HG02852 (cell line): ENCODE measurements around the gene TESK1.

ENCODE experiments used
- ATAC-seq: cut with Tn5 transposase; IDR thresholded peaks from one replicate; pipeline ENCODE4 v1.9.1; 2021; ENCODE audit warnings: mild to moderate bottlenecking, moderate library complexity; ENCODE audit not compliant: unreplicated experiment

Gene TESK1

GRCh38 chr9:35646153-35646532, 41.1 kb downstream of the TESK1 start:
- no peak for ATAC-seq

DNA sequence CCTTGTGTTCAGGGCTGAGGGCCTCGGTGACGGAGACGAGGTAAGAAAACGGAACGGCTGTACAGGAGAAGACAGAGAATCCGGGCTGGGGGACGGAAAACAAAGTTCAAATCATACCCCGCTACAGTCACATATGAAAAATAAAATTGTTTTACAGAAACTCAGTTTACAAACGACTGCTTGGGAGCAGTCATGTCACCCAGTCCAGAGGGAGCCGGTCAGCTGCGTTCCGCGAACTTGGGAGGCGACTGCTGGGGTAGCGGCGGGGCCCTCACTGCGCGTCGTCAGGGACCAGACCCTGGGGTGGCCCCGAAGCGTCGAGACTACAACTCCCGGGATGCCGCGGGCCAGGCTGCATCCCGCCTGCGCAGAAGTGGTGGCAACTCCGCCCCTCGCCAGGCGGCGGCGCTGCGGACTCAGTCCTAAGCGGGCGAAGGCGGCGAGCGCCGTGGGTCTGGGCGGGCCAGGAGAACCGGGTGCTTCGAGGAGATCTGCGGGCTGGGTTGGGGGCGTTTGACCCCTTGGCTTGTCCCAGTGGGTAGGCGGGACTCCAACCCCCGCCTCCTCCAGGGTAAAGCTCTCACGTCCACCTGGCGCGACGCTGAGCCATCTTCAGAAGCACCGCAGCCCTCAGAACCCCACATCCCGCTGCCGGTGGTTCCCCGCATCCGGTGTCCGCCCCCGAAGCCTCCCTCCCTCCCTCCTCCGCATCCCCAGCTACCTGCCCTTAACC, 41.6 kb downstream of the TESK1 start:
- ATAC-seq = peak; percentile 76

DNA sequence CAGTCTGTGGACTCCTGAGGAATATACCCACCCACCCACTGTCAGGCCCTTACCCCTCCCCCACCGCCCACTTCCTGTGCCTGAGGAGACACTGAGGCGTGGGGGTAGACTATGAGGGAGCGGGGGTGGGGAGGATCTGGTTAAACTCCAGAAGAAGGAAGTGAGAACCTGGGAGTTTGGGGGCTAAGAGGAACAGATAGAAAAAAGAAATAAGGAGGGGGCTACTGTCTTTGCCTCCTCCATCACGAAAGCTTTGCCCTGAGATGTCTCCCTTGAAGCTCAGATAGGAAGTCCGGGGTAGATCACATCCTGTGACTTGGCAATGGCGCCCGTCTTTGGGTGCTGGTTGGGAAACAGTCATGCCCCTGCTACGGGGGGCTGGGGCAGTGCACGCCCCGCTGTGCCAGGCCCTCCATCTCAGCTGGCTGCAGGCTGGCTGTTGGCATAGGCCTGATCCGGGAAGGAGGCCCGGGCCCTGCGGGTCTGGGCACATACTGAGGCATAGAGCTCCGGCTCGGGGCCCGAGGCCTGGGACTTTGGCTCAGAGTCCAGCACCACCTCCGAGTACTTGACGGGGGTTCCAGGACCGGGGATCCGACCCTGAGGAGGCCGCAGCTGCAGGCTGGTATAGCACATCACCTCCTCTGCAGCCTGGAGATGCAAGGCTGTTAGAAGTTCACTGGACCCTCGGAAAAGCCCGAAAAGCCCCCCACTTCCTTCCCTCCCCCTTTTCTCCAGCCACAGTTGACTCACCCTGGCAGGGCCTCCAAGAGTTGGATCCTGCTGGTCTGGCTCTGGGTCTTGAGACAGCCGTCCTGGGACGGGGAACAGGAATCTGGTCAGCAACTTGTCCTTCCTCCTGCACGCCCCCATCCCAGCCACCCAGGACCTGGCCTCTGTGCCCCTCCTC, 44.6 kb downstream of the TESK1 start:
- ATAC-seq = no peak

DNA sequence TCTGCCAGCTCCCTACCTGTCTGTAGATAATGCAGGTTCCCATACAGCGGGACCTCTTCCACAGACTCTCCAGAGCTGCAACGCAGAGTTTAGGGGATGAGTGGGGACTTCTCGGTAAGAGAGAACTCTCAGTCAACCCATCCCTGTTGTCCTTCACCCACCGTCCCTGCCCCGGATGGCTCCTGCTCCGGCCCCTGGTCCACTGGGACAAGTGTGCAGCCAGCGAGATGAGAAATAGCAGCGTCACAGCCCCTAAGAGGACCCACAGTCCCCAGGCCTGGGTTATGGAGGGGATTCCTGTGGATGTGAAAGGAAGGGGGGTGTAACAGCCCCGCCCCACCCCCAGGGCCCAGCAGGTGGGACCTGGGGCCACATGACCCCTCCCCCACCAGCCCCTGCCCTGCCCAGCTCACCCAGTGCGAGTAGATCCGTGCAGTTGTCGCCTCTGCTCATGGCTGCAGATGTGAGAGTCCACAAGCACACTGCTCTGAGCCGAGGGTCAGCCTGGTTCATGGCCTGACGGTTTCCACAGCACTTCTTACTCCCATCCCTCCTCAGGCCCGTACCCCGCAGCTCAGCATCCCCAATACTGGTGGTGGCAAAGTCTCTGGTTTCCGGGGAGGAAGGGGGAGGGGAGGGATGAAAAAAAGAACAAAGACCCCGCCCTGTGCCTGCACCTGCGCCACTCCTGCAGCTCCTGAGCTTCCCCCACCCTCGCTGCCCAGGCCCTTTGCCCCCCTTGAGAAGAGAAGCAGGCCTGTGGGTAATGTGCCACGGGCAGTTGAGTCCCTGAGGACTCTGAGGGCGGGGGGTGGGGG, 45.5 kb downstream of the TESK1 start, which contains the start of gene SIT1:
TSS of gene SIT1 (minus strand) at position 591 of the 818 bp plus-strand sequence. CDS start at position 513, 78 bp downstream.
- no peak for ATAC-seq

- ATAC-seq = no peak
Observed at GRCh38 chr9:35651956-35652828, 47.1 kb downstream of the TESK1 start.

GRCh38 chr9:35652829-35653209, 47.8 kb downstream of the TESK1 start:
- no peak for ATAC-seq

DNA sequence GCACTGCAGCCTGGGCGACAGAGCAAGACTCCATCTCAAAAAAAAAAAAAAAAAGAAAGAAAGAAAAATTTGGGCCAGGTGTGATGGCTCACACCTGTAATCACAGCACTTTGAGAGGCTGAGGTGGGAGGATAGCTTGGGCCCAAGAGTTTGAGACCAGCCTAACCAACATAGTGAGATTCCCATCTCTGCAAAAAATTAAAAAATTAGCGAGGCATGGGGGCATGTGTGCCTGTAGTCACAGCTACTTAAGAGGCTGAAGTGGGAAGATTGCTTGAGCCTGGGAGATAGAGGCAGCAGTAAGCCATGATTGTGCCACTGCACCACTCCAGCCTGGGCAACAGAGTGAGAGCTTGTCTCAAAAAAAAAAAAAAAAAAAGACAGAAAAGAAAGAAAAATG, 48.5 kb downstream of the TESK1 start:
- ATAC-seq = no peak

DNA sequence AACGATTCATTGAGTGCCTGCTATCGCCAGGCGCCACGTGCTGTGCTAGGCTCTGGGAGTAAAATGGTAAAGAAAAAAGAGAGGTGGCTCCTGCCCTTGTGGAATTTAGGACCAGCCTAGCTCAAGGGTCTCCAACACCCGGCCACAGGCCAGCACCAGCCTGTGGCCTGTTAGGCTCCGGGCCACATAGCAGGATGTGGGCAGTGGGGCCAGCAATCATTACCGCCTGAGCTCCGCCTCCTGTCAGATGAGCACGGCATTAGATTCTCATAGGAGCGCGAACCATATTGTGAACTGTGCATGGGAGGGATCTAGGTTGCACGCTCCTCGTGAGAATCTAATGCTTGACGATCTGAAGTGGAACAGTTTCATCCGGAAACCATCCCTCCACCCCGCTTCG, 51.3 kb downstream of the TESK1 start:
- ATAC-seq = no peak

DNA sequence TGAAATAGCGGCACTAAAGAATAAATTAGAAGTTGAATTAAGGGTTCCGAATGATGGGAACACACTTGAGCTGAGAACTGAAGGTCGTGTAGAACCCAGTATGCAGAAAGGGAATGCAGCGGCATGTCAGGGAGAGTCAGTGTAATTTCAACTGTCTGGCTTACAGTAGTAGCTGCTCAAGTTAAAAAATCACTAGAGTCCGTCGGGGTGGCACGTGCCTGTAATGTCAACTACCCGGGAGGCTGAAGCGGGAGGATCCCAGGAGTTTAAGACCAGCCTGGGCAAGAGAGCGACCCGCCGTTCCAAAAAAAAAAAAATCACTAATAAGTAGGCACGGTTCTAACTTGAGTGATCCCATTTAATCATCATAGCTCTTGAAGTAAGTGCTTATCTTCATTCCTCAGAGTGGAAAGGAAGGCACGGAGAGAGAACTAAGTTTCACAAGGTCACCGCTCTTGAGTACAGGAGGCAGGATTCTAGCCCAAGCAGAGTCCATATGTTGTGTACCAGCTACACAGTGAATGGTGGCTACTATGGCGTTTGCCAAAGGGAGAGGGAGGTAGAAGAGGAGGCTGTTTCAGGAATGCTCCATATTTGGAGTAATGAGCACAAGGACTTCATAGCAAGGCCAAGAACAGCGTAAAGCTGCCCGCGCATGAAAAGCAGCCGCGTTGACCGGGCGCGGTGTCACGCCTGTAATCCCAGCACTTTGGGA, 51.9 kb downstream of the TESK1 start:
- no peak for ATAC-seq

DNA sequence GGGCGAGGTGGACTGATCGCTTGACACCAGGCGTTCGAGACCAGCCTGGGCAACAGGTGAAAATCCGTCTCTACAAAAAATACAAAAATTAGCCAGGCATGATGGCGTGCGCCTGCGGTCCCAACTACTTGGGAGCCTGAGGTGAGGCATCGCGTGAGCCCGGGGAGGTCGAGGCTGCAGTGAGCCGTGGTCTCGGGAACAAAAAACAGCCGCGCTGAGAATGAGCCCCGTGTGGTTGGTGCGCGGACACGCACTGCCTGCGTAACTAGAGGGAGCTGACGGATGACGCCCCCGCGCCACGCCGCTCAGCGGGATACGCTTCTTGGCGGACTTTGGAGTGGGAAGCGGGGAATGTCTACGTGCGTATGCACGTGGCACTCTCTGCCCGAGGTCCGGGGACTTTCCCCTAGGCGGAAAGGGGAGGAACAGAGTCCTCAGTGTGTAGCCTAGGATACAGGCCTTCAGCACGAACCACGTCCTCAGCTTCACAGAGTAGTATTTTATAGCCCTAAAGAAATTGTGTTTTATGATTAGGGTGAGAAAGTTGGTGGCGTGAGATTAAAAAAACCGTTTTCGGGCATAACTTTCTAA, 52.6 kb downstream of the TESK1 start, which contains the start of gene RMRP:
TSS of gene RMRP (minus strand) at position 474 of the 591 bp plus-strand sequence.
- peak; percentile 84 for ATAC-seq

DNA sequence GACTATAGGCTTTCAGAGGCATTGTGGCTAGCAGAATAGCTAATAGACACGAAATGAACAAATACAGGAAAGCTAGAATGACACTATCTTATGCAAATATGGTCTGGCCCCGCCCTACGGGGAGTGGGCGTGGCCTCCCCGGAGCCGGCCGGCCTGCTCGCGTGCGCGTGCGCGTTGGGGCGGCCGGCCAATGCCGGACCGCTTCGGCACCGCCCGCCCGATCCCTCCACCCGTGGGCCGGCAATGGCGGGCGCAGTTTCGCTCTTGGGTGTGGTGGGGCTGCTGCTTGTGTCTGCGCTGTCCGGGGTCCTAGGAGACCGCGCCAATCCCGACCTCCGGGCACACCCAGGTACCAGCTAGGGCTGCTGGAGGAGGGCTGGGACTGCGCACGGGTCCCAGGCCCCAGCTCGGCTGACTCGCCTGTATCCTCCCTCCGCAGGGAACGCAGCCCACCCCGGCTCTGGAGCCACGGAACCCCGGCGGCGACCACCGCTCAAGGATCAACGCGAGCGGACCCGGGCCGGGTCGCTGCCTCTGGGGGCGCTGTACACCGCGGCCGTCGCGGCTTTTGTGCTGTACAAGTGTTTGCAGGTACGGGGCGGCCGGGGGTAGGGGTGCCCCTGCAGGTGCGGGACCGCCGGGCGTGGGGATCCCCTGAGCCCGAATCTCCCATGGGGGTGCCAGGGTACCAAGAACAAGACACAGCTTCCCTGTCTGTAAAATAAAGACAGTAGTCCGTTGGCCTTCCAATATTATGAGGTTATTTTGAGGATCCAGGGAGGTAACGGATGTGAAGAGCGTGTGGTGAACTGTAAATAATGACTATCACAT, 53.3 kb downstream of the TESK1 start, which contains the start of gene CCDC107:
TSS of gene CCDC107 (plus strand) at position 156 of the 831 bp plus-strand sequence. CDS start at position 244, 88 bp downstream.
- ATAC-seq = peak; percentile 67

DNA sequence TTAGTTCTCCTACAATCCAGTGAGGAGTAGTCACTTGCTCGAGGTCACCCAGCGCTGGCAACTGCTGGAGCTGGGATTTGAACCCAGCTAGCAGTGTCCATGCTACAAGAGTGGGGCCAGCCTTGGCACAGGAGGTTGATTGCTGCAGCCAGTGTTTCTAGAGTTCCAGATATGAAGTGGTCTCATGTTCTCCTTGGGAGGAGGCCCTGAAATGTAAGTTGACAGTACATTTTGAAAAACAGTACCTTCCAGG, 53.8 kb downstream of the TESK1 start:
- ATAC-seq = peak; percentile 4

GRCh38 chr9:35659340-35659739, 54.3 kb downstream of the TESK1 start:
- no peak for ATAC-seq
